Neural cell (in vitro differentiated cells): ENCODE measurements around the gene IGSF1. TPM values are rescaled to one million over a fixed set of nuclear protein-coding genes. Genes with fewer than 3 reads are reported as not detected.

Experiments
- H2AFZ ChIP-seq: fragments of 200-600, 300-800 bp; sonication (generic), shearing (Covaris generic); 2 replicates; pipeline ENCODE4 v1.6.0; 2014; ENCODE audit warnings: low read depth, mild to moderate bottlenecking, antibody characterized with exemption, low read length, moderate library complexity
- H3F3A ChIP-seq: fragments of 200-600 bp; shearing (Covaris generic); 2 replicates; pipeline ENCODE4 v1.6.1; 2016; ENCODE audit warnings: mild to moderate bottlenecking, moderate library complexity, mixed read lengths, antibody characterized with exemption, low read length; ENCODE audit not compliant: insufficient read depth, poor library complexity, severe bottlenecking
- H3K27ac ChIP-seq: fragments of 200-600, 300-800 bp; sonication (generic), shearing (Covaris generic); 2 replicates; pipeline ENCODE4 v1.5.1; 2014; ENCODE audit warnings: mild to moderate bottlenecking, low read length, moderate library complexity
- H3K27me3 ChIP-seq: fragments of 300-800, 200-600 bp; sonication (generic), shearing (Covaris generic); 2 replicates; pipeline ENCODE4 v1.6.0; 2014; ENCODE audit warnings: mild to moderate bottlenecking, low read depth, low read length, moderate library complexity; ENCODE audit not compliant: insufficient read depth
- H3K36me3 ChIP-seq: fragments of 300-800, 200-600 bp; sonication (generic), shearing (Covaris generic); 2 replicates; pipeline ENCODE4 v1.5.1; 2014; ENCODE audit warnings: mild to moderate bottlenecking, antibody characterized with exemption, low read length, moderate library complexity; ENCODE audit not compliant: insufficient read depth
- H3K4me2 ChIP-seq: fragments of 300-800, 200-600 bp; sonication (generic), shearing (Covaris generic); 2 replicates; pipeline ENCODE4 v1.6.0; 2014; ENCODE audit warnings: mild to moderate bottlenecking, low read length
- H3K4me3 ChIP-seq: fragments of 300-800, 200-600 bp; sonication (generic), shearing (Covaris generic); 2 replicates; pipeline ENCODE4 v1.5.1; 2014; ENCODE audit warnings: mild to moderate bottlenecking, low read length, moderate library complexity
- H3K79me2 ChIP-seq: fragments of 200-600 bp; shearing (Covaris generic); replicated peaks from 2 replicates; pipeline ENCODE4 v1.6.0; 2014; ENCODE audit warnings: mild to moderate bottlenecking, low read length, moderate library complexity; ENCODE audit not compliant: insufficient read depth
- H3K9ac ChIP-seq: fragments of 300-800, 200-600 bp; sonication (generic), shearing (Covaris generic); 2 replicates; pipeline ENCODE4 v1.6.1; 2016; ENCODE audit warnings: mild to moderate bottlenecking, low read length, mixed read lengths
- H3K9me2 ChIP-seq: fragments of 200-600 bp; shearing (Covaris generic); 2 replicates; pipeline ENCODE4 v1.6.1; 2016; ENCODE audit warnings: mild to moderate bottlenecking, low read length, mixed read lengths; ENCODE audit not compliant: insufficient read depth
- H3K9me3 ChIP-seq: fragments of 200-600, 300-800 bp; sonication (generic), shearing (Covaris generic); 2 replicates; pipeline ENCODE4 v1.6.1; 2016; ENCODE audit warnings: mild to moderate bottlenecking, mixed run types, low read length, moderate library complexity, mixed read lengths
- H4K20me1 ChIP-seq: fragments of 200-600 bp; shearing (Covaris generic); 2 replicates; pipeline ENCODE4 v1.6.1; 2016; ENCODE audit warnings: mild to moderate bottlenecking, mixed run types; ENCODE audit not compliant: insufficient read depth
- EP300 ChIP-seq: fragments of 450-650 bp; conservative IDR thresholded peaks from 2 replicates; pipeline ENCODE4 v1.6.1; 2014; ENCODE audit warnings: antibody characterized with exemption, mild to moderate bottlenecking, moderate library complexity; ENCODE audit not compliant: poor library complexity, severe bottlenecking
- EZH2 ChIP-seq: fragments of 200-600, 300-800 bp; shearing (Covaris generic), sonication (generic); IDR thresholded peaks from 2 replicates; pipeline ENCODE4 v1.6.1; 2014; ENCODE audit warnings: antibody characterized with exemption, low read length, borderline replicate concordance, mild to moderate bottlenecking; ENCODE audit not compliant: insufficient read depth, poor library complexity, severe bottlenecking
- MXI1 ChIP-seq: fragments of 450-650 bp; conservative IDR thresholded peaks from 2 replicates; pipeline ENCODE4 v1.6.1; 2014; ENCODE audit warnings: antibody characterized with exemption, mild to moderate bottlenecking; ENCODE audit not compliant: poor library complexity, severe bottlenecking
- POLR2AphosphoS5 ChIP-seq: IDR thresholded peaks from 2 replicates; pipeline ENCODE4 v1.6.1; 2012
- RAD21 ChIP-seq: fragments of 450-650 bp; conservative IDR thresholded peaks from 2 replicates; pipeline ENCODE4 v1.6.1; 2014; ENCODE audit warnings: antibody characterized with exemption, mild to moderate bottlenecking, moderate library complexity
- SMC3 ChIP-seq: fragments of 450-650 bp; conservative IDR thresholded peaks from 2 replicates; pipeline ENCODE4 v1.6.1; 2014; ENCODE audit warnings: antibody characterized with exemption, mild to moderate bottlenecking, moderate library complexity; ENCODE audit not compliant: poor library complexity
- TAF1 ChIP-seq: IDR thresholded peaks from 2 replicates; pipeline ENCODE4 v1.6.1; 2012; ENCODE audit warnings: low read depth
- polyA plus RNA-seq: library from polyadenylated mRNA; depleted of rRNA; stranded (reverse); fragments of >200 nt; gene quantifications from 2 replicates; pipeline ENCODE4 v1.2.3, GENCODE V29; 2014
- TF ChIP-seq, protein P1 (sequence below): IDR thresholded peaks from 2 replicates; pipeline ENCODE4 v1.6.1; 2012; ENCODE audit warnings: borderline replicate concordance
- TF ChIP-seq, protein P2 (sequence below): fragments of 450-650 bp; IDR thresholded peaks from 2 replicates; pipeline ENCODE4 v1.5.1; 2014; ENCODE audit warnings: antibody characterized with exemption, mild to moderate bottlenecking, moderate library complexity; ENCODE audit not compliant: poor library complexity, severe bottlenecking

The IGSF1 gene
- polyA plus RNA-seq, 1 donor from 2014 or later: 2.6 TPM

DNA sequence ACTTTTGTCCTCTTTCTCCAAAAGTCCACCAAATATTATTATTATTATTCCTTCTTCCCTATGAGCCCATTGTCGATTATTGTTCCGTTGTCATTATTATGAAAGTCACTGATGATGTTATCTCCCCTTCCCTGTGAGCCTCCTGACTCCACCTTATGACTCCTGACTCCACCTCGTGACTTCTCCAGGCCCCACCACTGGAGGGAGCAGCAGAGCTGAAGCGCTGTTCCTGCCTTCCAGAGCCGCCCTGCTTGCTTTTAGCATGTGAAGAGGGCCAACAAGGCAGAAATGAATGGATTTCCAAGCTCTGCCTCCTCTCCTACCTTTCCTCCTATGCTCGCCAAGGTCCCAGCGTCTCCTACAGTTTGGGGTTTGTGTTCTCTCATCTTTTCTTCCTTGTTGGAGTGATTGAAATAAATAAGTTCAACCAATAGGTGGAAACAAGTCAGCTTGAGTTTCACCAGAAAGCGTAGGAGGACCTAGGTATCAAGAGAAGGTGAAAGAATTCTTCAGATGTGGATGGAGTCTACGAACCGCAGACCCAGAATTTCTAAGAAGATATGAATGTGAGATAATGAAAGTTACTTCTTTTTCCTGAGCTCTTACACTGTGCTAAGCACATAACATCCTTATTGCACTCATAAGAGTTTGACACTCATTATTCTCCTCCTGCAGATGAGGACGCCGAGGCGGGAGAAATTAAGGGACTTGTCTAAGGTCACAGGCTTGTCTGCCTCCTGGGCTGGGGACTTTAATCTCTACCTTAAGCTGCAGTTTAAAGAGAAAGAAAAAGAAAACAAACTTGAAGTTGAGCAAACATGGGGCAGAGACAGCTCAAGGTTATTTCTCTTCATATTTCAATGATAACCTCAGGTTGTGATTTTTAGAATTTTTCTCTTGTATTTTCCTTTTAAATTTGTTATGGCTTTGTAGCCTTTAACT lies 26.1 kb downstream of the IGSF1 start (continued):
- TF ChIP-seq POLR2AphosphoS5 (no peak), MXI1 (no peak), EZH2 (no peak)

DNA sequence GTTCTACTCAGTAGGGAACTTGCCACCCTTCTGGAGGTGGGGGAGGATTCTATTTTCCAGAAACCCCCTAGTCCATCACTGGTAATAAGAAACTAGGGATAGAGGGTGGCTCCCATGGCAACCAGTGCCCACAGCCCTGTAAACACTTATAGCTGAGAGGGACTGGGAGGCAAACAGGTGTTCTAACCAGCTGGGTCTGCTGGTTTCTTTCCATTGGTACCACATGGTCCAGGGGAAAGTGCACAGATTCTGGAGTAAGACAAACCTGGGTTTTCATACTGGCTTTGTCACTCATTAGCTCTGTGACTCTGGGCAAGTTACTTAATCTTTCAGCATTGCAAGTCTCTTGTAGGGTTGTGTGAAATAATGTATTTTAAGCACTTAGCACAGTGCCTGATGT lies 26.9 kb downstream of the IGSF1 start:
- H3K4me3 ChIP-seq: no peak overlapping the region
- H3K79me2 ChIP-seq: no peaks in the 10 kb centered on the region
- no peaks in the 10 kb centered on the region for H3K27me3 ChIP-seq
- no peak overlapping the region for H3K27ac ChIP-seq
- no peaks in the 10 kb centered on the region for H3K9me2 ChIP-seq
- H3F3A ChIP-seq: no peaks in the 10 kb centered on the region
- TF ChIP-seq POLR2AphosphoS5 (no peak), EZH2 (no peak), RAD21 (no peak), SMC3 (no peak), MXI1 (no peak), EP300 (no peak), TAF1 (no peak)
- TF ChIP-seq, protein P1, sequence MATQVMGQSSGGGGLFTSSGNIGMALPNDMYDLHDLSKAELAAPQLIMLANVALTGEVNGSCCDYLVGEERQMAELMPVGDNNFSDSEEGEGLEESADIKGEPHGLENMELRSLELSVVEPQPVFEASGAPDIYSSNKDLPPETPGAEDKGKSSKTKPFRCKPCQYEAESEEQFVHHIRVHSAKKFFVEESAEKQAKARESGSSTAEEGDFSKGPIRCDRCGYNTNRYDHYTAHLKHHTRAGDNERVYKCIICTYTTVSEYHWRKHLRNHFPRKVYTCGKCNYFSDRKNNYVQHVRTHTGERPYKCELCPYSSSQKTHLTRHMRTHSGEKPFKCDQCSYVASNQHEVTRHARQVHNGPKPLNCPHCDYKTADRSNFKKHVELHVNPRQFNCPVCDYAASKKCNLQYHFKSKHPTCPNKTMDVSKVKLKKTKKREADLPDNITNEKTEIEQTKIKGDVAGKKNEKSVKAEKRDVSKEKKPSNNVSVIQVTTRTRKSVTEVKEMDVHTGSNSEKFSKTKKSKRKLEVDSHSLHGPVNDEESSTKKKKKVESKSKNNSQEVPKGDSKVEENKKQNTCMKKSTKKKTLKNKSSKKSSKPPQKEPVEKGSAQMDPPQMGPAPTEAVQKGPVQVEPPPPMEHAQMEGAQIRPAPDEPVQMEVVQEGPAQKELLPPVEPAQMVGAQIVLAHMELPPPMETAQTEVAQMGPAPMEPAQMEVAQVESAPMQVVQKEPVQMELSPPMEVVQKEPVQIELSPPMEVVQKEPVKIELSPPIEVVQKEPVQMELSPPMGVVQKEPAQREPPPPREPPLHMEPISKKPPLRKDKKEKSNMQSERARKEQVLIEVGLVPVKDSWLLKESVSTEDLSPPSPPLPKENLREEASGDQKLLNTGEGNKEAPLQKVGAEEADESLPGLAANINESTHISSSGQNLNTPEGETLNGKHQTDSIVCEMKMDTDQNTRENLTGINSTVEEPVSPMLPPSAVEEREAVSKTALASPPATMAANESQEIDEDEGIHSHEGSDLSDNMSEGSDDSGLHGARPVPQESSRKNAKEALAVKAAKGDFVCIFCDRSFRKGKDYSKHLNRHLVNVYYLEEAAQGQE: no peak
- TF ChIP-seq, protein P2, sequence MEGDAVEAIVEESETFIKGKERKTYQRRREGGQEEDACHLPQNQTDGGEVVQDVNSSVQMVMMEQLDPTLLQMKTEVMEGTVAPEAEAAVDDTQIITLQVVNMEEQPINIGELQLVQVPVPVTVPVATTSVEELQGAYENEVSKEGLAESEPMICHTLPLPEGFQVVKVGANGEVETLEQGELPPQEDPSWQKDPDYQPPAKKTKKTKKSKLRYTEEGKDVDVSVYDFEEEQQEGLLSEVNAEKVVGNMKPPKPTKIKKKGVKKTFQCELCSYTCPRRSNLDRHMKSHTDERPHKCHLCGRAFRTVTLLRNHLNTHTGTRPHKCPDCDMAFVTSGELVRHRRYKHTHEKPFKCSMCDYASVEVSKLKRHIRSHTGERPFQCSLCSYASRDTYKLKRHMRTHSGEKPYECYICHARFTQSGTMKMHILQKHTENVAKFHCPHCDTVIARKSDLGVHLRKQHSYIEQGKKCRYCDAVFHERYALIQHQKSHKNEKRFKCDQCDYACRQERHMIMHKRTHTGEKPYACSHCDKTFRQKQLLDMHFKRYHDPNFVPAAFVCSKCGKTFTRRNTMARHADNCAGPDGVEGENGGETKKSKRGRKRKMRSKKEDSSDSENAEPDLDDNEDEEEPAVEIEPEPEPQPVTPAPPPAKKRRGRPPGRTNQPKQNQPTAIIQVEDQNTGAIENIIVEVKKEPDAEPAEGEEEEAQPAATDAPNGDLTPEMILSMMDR: no peak
- no peaks in the 10 kb centered on the region for H4K20me1 ChIP-seq
- H3K4me2 ChIP-seq: no peak overlapping the region
- H2AFZ ChIP-seq: no peak overlapping the region
- no peak overlapping the region for H3K9ac ChIP-seq
- H3K9me3 ChIP-seq: no peaks in the 10 kb centered on the region
- H3K36me3 ChIP-seq: no peaks in the 10 kb centered on the region

DNA sequence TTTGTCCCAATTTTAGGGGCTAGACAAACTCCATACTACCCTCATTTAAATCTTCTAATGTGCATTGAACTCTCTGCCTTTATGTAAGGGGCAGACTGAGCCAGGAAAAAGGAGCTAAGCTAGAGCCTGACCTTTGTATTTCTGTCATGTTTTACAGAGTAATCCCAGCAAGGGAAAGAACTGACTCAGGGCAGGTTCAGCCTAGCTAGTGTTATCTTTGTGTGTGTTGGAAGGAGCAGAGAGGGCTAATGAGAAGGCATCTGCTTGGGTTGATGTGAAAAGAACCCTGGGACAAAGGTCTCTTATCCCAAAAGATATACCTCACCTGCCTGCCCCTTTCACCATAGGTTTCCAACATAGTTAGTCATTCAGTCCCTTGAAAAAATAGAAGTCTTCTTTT lies 31.7 kb downstream of the IGSF1 start:
- Histone ChIP-seq H3K79me2 (no peaks in the 10 kb centered on the region), H3K9me3 (no peaks in the 10 kb centered on the region), H3K4me2 (no peak overlapping the region), H3K4me3 (no peak overlapping the region), H2AFZ (no peak overlapping the region), H3K36me3 (no peaks in the 10 kb centered on the region), H3K27ac (no peak overlapping the region), H3K9ac (no peak overlapping the region), H4K20me1 (no peaks in the 10 kb centered on the region), H3K27me3 (no peaks in the 10 kb centered on the region), H3K9me2 (no peaks in the 10 kb centered on the region), H3F3A (no peaks in the 10 kb centered on the region)
- TF ChIP-seq RAD21: no peak
- TF ChIP-seq, protein P2: no peak
- TF ChIP-seq EP300: no peak
- TF ChIP-seq, protein P1: no peak
- TF ChIP-seq POLR2AphosphoS5: no peak
- TF ChIP-seq SMC3: no peak
- TF ChIP-seq EZH2: no peak
